GM19438 (cell line): ENCODE results near the gene TAS2R14.

ENCODE experiments used
- ATAC-seq: cut with Tn5 transposase; IDR thresholded peaks from one replicate; pipeline ENCODE4 v1.9.1; 2021; ENCODE audit warnings: low read depth; ENCODE audit not compliant: unreplicated experiment

The TAS2R14 gene

DNA sequence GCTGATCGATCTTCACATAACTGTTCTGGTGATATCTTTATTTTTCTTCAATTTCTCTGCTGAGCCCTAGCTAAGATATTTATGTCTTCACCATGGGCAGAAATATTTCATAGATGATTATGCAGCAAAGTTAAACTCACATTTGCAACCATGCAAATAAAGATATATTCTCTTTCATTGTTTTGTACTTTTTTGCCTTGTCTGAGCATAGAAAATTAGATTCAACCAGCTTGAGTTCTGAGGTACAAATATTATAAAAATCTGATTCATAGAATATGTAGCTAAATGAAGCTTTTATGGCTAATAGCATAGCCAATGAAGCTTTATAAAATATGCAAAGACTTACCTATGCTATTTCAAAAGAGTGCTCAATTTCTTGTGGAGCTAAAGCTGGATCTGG lies 29.6 kb downstream of the TAS2R14 start, which contains the start of gene TAS2R13:
TAS2R13 (minus strand) TSS at position 101 of the 400 bp plus-strand sequence. CDS start 264 bp downstream, outside the sequence.
- no peak for ATAC-seq

DNA sequence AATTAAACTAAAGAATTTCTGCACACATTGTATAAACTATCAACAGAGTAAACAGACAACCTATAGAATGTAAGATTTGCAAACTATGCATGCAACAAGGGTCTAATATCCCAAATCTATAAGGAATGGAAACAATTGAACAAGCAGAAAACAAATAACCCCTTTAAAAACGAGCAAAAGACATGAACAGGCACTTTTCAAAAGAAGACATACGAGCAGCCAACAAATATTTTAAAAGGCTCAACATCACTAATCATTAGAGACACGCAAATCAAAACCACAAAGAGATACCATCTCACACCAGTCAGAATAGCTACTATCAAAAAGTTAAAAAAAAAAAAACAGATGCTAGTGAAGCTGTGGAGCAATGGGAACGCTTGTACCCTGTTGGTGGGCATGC lies 34.4 kb downstream of the TAS2R14 start:
- no peak for ATAC-seq

DNA sequence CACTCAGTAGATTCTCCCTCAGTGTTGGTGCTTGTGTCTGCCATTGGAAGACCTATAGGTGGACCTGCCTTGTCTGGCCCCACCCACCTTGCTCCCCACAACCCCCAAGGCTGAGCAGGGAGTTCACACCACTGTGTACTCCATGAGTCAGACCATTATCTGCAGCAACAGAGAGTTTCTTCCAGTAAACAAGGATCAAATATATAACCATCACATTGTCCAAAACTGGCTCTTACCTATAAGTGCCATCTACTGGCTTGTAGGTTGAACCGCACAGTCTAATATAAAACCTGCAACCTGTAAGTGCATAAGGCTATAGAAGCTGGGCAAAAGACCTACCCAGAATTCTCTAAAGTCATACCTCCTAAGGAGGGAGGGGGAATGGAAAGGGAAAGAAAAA lies 37.6 kb downstream of the TAS2R14 start:
- no peak for ATAC-seq

DNA sequence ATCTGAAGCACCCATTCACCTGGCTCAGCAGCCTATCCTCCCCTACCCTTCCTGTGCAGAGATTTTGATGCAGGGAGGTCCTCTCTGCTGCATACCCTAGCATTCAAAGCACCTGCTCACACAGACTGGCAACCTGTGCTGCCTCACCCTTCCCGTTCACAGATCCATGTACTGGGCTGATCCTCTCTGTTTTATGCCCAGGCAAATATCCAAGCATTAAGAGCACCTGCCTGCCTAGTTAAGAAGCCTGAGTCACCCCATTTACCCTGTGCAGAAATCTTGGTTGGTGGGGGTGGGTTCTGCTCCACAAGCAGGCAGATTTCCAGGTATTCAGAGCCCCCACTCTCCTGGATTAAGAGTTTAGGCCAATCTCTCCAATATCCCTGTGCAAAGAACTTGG lies 38.1 kb downstream of the TAS2R14 start:
- no peak for ATAC-seq

DNA sequence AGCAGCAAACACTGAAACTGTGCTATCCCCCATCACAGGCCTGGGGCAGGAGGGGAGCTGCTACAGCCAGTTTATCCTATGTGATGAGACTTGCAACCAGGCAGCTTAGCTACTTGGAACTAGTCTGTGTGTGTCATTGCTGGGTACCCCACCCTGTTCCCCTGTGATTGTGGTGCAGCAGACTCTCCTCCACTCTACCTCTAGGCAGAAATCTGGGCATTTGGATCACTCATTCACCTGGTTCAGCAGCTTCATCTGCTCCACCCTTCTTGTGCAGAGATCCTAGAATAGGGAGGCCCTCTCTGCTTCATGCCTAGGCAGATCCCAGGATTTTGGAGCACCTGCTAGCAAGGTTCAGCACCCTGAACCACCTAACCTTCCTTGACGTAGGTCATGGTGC lies 38.5 kb downstream of the TAS2R14 start:
- ATAC-seq: no peak

DNA sequence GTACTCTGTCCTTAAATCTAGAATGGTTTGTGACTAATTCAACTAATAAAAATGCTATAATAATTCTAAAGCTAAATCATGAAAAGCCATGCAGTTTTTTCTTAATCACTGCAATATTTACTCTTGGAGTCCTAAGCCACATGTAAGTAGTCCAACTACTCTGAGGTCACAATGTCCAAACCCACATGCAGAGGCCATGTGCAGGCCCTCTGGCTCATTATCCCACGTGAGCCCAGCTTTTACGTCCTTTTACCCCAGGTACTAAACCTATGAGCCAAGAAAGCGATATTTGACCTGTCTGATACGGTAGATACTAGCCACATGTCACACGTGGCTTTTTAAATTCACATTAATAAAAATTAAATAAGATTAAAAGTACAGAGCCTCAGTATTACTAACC lies 42.2 kb downstream of the TAS2R14 start:
- ATAC-seq: no peak

DNA sequence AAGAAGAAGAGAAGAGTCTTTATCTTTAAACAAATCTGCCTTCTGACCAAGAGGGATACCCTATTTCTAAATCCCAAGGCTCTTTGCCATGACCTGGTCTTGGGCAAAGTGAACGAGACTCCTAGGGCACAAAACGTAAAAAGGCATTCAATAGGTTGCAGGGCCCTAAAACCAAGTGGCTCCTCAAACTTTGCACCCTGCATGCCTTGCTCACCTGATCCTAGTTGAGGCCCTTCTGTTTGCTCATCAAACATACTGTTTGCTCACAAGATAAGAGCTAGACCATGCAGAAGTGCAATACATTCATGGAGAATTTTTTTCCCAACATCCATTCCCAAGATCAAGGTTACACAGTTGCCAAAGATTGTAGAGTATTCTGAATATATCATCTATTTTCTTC lies 47.1 kb downstream of the TAS2R14 start:
- ATAC-seq: no peak

DNA sequence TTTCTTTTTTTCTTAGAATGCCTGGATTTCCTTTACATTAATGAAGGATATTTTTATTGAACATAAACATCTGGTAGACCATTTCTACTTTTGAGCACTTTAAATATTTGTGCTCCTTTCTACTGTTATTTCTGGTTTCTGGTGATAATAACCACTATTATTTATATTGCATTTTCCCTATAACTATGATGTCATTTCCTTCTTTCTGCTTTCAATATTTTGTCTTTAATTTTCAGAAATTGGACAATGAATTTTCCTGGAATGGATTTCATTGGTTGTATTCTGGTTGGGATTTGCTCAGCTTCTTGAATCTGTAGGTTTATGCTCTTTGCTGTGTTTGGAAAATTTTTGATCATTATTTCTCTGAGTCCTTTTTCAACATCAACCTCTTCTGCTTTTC lies 49.8 kb downstream of the TAS2R14 start:
- ATAC-seq: no peak
